Astrocyte (in vitro differentiated cells and primary cell): ENCODE measurements around the gene FCRLB. TPM values are rescaled to one million over a fixed set of nuclear protein-coding genes. Genes with fewer than 3 reads are reported as not detected.
"Not testable (repeated sequence)": the region's sequence is repeated elsewhere in the genome, so short reads cannot be mapped to it uniquely, and the experiment has no call there.

ENCODE experiments used
- DNase-seq: peaks from one replicate; pipeline ENCODE4 v3.0.0-alpha.2; 2010; ENCODE audit warnings: low read depth
- FAIRE-seq: peaks from 2 replicates; lab custom pipeline; 2011; peaks lifted over from hg19 to GRCh38; lab: Jason Lieb, UNC
- H2AFZ ChIP-seq: 2 replicates; pipeline ENCODE4 v1.6.0; 2012; ENCODE audit warnings: low read depth, low read length, inconsistent platforms
- H3K27ac ChIP-seq: 2 replicates; pipeline ENCODE4 v1.5.1; 2011; ENCODE audit warnings: low read depth, low read length, inconsistent platforms
- H3K27me3 ChIP-seq: 2 replicates; pipeline ENCODE4 v1.6.0; 2011; ENCODE audit warnings: low read length, inconsistent platforms; ENCODE audit not compliant: insufficient read depth
- H3K36me3 ChIP-seq: 2 replicates; pipeline ENCODE4 v1.5.1; 2011; ENCODE audit warnings: low read length, inconsistent platforms; ENCODE audit not compliant: insufficient read depth
- H3K4me1 ChIP-seq: 2 replicates; pipeline ENCODE4 v1.5.1; 2011; ENCODE audit warnings: low read length, inconsistent platforms; ENCODE audit not compliant: insufficient read depth
- H3K4me2 ChIP-seq: 2 replicates; pipeline ENCODE4 v1.6.0; 2012; ENCODE audit warnings: low read length, inconsistent platforms
- H3K4me3 ChIP-seq: 2 replicates; pipeline ENCODE4 v1.5.1; 2011; ENCODE audit warnings: low read depth, mild to moderate bottlenecking, low read length, inconsistent platforms; ENCODE audit not compliant: insufficient read depth
- H3K79me2 ChIP-seq: 2 replicates; pipeline ENCODE4 v1.6.0; 2012; ENCODE audit warnings: mild to moderate bottlenecking, low read length, inconsistent platforms; ENCODE audit not compliant: insufficient read depth
- H3K9ac ChIP-seq: 2 replicates; pipeline ENCODE4 v1.6.0; 2012; ENCODE audit warnings: mild to moderate bottlenecking, low read length, inconsistent platforms
- H3K9me3 ChIP-seq: 2 replicates; pipeline ENCODE4 v1.5.1; 2012; ENCODE audit warnings: low read depth, mild to moderate bottlenecking, low read length, inconsistent platforms; ENCODE audit not compliant: insufficient read depth
- H4K20me1 ChIP-seq: 2 replicates; pipeline ENCODE4 v1.6.0; 2012; ENCODE audit warnings: low read length, inconsistent platforms; ENCODE audit not compliant: insufficient read depth
- H3K27ac Mint-ChIP-seq: one replicate; pipeline ENCODE4 v1.8.0; 2021; ENCODE audit warnings: mild to moderate bottlenecking, mixed read lengths; ENCODE audit not compliant: unreplicated experiment
- H3K27me3 Mint-ChIP-seq: one replicate; pipeline ENCODE4 v1.8.0; 2021; ENCODE audit warnings: low read depth, mixed read lengths; ENCODE audit not compliant: unreplicated experiment
- H3K36me3 Mint-ChIP-seq: one replicate; pipeline ENCODE4 v1.8.0; 2021; ENCODE audit warnings: low read depth, mixed read lengths; ENCODE audit not compliant: unreplicated experiment
- H3K4me1 Mint-ChIP-seq: one replicate; pipeline ENCODE4 v1.8.0; 2021; ENCODE audit warnings: low read depth, mixed read lengths; ENCODE audit not compliant: unreplicated experiment
- H3K4me3 Mint-ChIP-seq: one replicate; pipeline ENCODE4 v1.8.0; 2021; ENCODE audit warnings: mild to moderate bottlenecking, moderate library complexity, mixed read lengths; ENCODE audit not compliant: unreplicated experiment
- H3K9me3 Mint-ChIP-seq: one replicate; pipeline ENCODE4 v1.8.0; 2021; ENCODE audit warnings: mild to moderate bottlenecking, mixed read lengths; ENCODE audit not compliant: unreplicated experiment
- EZH2 ChIP-seq: IDR thresholded peaks from 2 replicates; pipeline ENCODE4 v1.6.1; 2012; ENCODE audit warnings: mild to moderate bottlenecking, low read length, inconsistent platforms; ENCODE audit not compliant: insufficient read depth
- total RNA-seq: library from RNA; stranded (reverse); gene quantifications from 2 replicates; pipeline ENCODE4 v1.2.1, GENCODE V29; 2021
- TF ChIP-seq, protein P1 (sequence below): IDR thresholded peaks from 2 replicates; pipeline ENCODE4 v1.5.1; 2011; ENCODE audit warnings: low read depth, mild to moderate bottlenecking, inconsistent platforms, low read length, moderate library complexity; ENCODE audit not compliant: insufficient read depth

The FCRLB gene
- total RNA-seq, 1 donor from 2014 or later = 0.79 TPM

DNA sequence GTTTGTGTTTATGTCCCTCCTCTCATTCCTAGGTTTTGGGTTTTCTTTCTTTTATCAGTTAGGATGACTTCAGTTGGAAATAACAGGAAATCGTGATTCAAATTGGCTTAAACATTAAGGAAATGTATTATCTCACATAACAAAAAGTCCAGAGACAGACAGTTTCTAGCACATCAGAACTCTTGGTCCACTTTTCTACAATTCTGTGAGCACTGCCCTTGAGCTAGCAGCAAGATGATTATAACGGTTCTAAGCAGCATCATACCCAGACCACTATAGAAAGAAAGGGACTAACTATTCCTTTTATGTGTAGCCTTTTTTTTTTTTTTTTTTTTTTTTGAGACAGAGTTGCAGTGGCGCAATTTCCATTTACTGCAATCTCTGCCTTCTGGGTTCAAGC is 39.5 kb upstream of the FCRLB start:
- Mint-ChIP-seq H3K9me3 (no peaks in the 10 kb centered on the region), H3K27me3 (no peaks in the 10 kb centered on the region), H3K27ac (no peak overlapping the region), H3K36me3 (no peaks in the 10 kb centered on the region), H3K4me3 (no peak overlapping the region), H3K4me1 (peaks cover 2% of the 10 kb centered on the region)
- Histone ChIP-seq H4K20me1 (no peaks in the 10 kb centered on the region), H3K4me2 (no peak overlapping the region), H3K9me3 (no peaks in the 10 kb centered on the region), H3K79me2 (no peaks in the 10 kb centered on the region), H3K4me1 (no peaks in the 10 kb centered on the region), H3K4me3 (no peak overlapping the region), H3K9ac (no peak overlapping the region), H3K27ac (no peak overlapping the region), H2AFZ (no peak overlapping the region), H3K27me3 (peaks cover 5% of the 10 kb centered on the region), H3K36me3 (no peaks in the 10 kb centered on the region)
- DNase-seq = no peak
- FAIRE-seq = no peak
- TF ChIP-seq, protein P1, sequence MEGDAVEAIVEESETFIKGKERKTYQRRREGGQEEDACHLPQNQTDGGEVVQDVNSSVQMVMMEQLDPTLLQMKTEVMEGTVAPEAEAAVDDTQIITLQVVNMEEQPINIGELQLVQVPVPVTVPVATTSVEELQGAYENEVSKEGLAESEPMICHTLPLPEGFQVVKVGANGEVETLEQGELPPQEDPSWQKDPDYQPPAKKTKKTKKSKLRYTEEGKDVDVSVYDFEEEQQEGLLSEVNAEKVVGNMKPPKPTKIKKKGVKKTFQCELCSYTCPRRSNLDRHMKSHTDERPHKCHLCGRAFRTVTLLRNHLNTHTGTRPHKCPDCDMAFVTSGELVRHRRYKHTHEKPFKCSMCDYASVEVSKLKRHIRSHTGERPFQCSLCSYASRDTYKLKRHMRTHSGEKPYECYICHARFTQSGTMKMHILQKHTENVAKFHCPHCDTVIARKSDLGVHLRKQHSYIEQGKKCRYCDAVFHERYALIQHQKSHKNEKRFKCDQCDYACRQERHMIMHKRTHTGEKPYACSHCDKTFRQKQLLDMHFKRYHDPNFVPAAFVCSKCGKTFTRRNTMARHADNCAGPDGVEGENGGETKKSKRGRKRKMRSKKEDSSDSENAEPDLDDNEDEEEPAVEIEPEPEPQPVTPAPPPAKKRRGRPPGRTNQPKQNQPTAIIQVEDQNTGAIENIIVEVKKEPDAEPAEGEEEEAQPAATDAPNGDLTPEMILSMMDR = no peak
- TF ChIP-seq EZH2 = no peak

GRCh38 chr1:161688946-161689345 is 32.4 kb upstream of the FCRLB start:
- Histone ChIP-seq H2AFZ (no peak overlapping the region), H3K9ac (no peak overlapping the region), H3K27me3 (no peaks in the 10 kb centered on the region), H3K27ac (no peak overlapping the region), H4K20me1 (no peaks in the 10 kb centered on the region), H3K36me3 (no peaks in the 10 kb centered on the region), H3K79me2 (no peaks in the 10 kb centered on the region), H3K4me2 (no peak overlapping the region), H3K9me3 (no peaks in the 10 kb centered on the region), H3K4me1 (no peaks in the 10 kb centered on the region), H3K4me3 (no peak overlapping the region)
- no peaks in the 10 kb centered on the region for H3K36me3 Mint-ChIP-seq
- H3K4me1 Mint-ChIP-seq = no peaks in the 10 kb centered on the region
- no peaks in the 10 kb centered on the region for H3K9me3 Mint-ChIP-seq
- TF ChIP-seq EZH2 = no peak
- TF ChIP-seq, protein P1 = no peak
- no peak for DNase-seq
- H3K27ac Mint-ChIP-seq = no peak overlapping the region
- H3K4me3 Mint-ChIP-seq = no peak overlapping the region
- FAIRE-seq = no peak
- H3K27me3 Mint-ChIP-seq = peaks cover 4% of the 10 kb centered on the region

DNA sequence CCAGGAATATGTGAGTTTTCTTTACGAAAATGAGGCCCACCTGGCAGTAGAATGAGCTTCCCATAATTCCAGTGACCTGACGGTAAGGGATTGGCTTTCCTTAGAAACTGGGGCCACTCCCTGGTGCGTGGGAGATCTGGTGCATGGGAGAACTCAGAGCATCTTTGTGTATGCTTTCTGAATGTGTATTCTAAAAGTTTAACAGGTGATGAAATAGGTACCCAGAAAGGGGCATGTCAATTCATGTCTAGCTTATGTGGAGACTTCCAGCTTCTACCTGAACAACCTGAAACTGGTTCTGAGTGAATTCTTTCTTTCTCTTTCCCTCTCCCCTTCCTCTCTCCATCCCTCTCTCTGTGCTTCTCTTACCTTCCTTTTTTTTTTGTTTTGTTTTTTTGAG is 29.5 kb upstream of the FCRLB start:
- H3K4me1 Mint-ChIP-seq = no peaks in the 10 kb centered on the region
- no peak for DNase-seq
- FAIRE-seq = no peak
- no peak overlapping the region for H2AFZ ChIP-seq
- no peaks in the 10 kb centered on the region for H3K36me3 ChIP-seq
- no peaks in the 10 kb centered on the region for H3K9me3 ChIP-seq
- no peaks in the 10 kb centered on the region for H3K4me1 ChIP-seq
- no peak overlapping the region for H3K4me2 ChIP-seq
- peaks cover 6% of the 10 kb centered on the region for H3K9me3 Mint-ChIP-seq
- no peak overlapping the region for H3K4me3 ChIP-seq
- TF ChIP-seq EZH2 = no peak
- TF ChIP-seq, protein P1 = no peak
- H3K79me2 ChIP-seq = no peaks in the 10 kb centered on the region
- H3K36me3 Mint-ChIP-seq = no peaks in the 10 kb centered on the region
- H3K4me3 Mint-ChIP-seq = no peak overlapping the region
- H3K27ac ChIP-seq = no peak overlapping the region
- no peaks in the 10 kb centered on the region for H4K20me1 ChIP-seq
- no peak overlapping the region for H3K27ac Mint-ChIP-seq
- H3K27me3 ChIP-seq = no peaks in the 10 kb centered on the region
- peaks cover 20% of the 10 kb centered on the region for H3K27me3 Mint-ChIP-seq
- H3K9ac ChIP-seq = no peak overlapping the region

- H3K4me2 ChIP-seq = not testable (repeated sequence)
Observed at GRCh38 chr1:161693020-161693712, 28.2 kb upstream of the FCRLB start.

More at GRCh38 chr1:161693020-161693712, 28.2 kb upstream of the FCRLB start:
- H3K36me3 Mint-ChIP-seq, H3K9me3 ChIP-seq, H3K4me3 Mint-ChIP-seq, H3K9me3 Mint-ChIP-seq, H3K4me3 ChIP-seq, H3K4me1 ChIP-seq, DNase-seq, H3K36me3 ChIP-seq, H3K4me1 Mint-ChIP-seq, H2AFZ ChIP-seq, H3K79me2 ChIP-seq, H3K27ac ChIP-seq, H3K27ac Mint-ChIP-seq, H4K20me1 ChIP-seq, FAIRE-seq, H3K27me3 ChIP-seq, H3K9ac ChIP-seq: not testable (repeated sequence)
- H3K27me3 Mint-ChIP-seq = peaks cover 26% of the 10 kb centered on the region
